Loucy (cell line): ENCODE data around the gene PEX12.

Experiments used
- H2AFZ ChIP-seq: fragments of 200-600 bp; sonication (generic); 2 replicates; pipeline ENCODE4 v1.6.0; 2016; ENCODE audit warnings: antibody characterized with exemption, mild to moderate bottlenecking, low read length, moderate library complexity
- H3F3A ChIP-seq: fragments of 200-600 bp; 2 replicates; pipeline ENCODE4 v1.6.0; 2016; ENCODE audit warnings: antibody characterized with exemption, low read depth, mild to moderate bottlenecking
- H3K27me3 ChIP-seq: fragments of 200-600 bp; sonication (generic); 2 replicates; pipeline ENCODE4 v1.6.1; 2014; ENCODE audit warnings: low read length, mild to moderate bottlenecking; ENCODE audit not compliant: insufficient read depth, poor library complexity, severe bottlenecking
- H3K36me3 ChIP-seq: fragments of 200-600 bp; sonication (generic); 2 replicates; pipeline ENCODE4 v1.6.1; 2016; ENCODE audit warnings: low read length; ENCODE audit not compliant: insufficient read depth
- H3K4me1 ChIP-seq: fragments of 200-600 bp; sonication (generic); 2 replicates; pipeline ENCODE4 v1.5.1; 2014; ENCODE audit warnings: low read length, mild to moderate bottlenecking; ENCODE audit not compliant: insufficient read depth, poor library complexity, severe bottlenecking
- H3K4me2 ChIP-seq: fragments of 200-600 bp; sonication (generic); 2 replicates; pipeline ENCODE4 v1.6.0; 2014; ENCODE audit warnings: antibody characterized with exemption, low read length, low read depth, mild to moderate bottlenecking; ENCODE audit not compliant: poor library complexity, severe bottlenecking
- H3K4me3 ChIP-seq: fragments of 200-600 bp; sonication (generic); 2 replicates; pipeline ENCODE4 v1.5.1; 2014; ENCODE audit warnings: low read length, mild to moderate bottlenecking, mixed read lengths; ENCODE audit not compliant: poor library complexity, severe bottlenecking
- H3K79me2 ChIP-seq: fragments of 200-600 bp; sonication (generic); 2 replicates; pipeline ENCODE4 v1.6.1; 2014; ENCODE audit warnings: low read length; ENCODE audit not compliant: insufficient read depth
- H3K9ac ChIP-seq: fragments of 200-600 bp; sonication (generic); 2 replicates; pipeline ENCODE4 v1.6.0; 2014; ENCODE audit warnings: mild to moderate bottlenecking, low read depth, low read length, moderate library complexity; ENCODE audit not compliant: poor library complexity, severe bottlenecking
- H3K9me2 ChIP-seq: fragments of 200-600 bp; sonication (generic); replicated peaks from 2 replicates; pipeline ENCODE4 v1.6.1; 2016; ENCODE audit warnings: low read depth, low read length, mixed read lengths
- H3K9me3 ChIP-seq: fragments of 200-600 bp; sonication (generic); 2 replicates; pipeline ENCODE4 v1.6.1; 2014; ENCODE audit warnings: mild to moderate bottlenecking, antibody characterized with exemption, low read length, low read depth; ENCODE audit not compliant: insufficient read depth
- H4K20me1 ChIP-seq: fragments of 200-600 bp; sonication (generic); 2 replicates; pipeline ENCODE4 v1.6.0; 2014; ENCODE audit warnings: antibody characterized with exemption, low read length, mild to moderate bottlenecking; ENCODE audit not compliant: insufficient read depth, poor library complexity, severe bottlenecking
- EZH2phosphoT487 ChIP-seq: fragments of 200-600 bp; IDR thresholded peaks from 2 replicates; pipeline ENCODE4 v1.6.1; 2018; ENCODE audit warnings: antibody characterized with exemption, mild to moderate bottlenecking, moderate library complexity, borderline replicate concordance
- TF ChIP-seq, protein P1 (sequence below): fragments of 200-600 bp; sonication (generic); conservative IDR thresholded peaks from 2 replicates; pipeline ENCODE4 v1.5.1; 2014; ENCODE audit warnings: mild to moderate bottlenecking, antibody characterized with exemption, low read length

The PEX12 gene

DNA sequence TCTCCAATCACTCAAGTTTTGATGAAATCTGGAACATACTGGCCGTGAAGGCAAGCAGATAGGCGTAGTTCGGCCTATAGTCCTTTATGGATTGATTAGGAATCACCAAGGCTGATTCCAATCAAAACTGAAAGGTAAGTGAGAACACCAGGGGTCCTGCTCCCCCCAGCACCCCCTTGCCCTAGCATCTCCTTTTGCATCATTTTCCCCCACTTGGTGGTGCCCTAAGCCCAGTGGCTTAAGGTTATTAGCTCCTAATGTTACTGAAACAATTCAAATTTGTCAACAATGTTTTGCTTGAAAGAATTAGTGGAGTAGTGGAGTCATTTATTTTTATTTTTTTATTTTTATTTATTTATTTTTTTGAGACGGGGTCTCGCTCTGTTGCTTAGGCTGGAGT lies 22.7 kb downstream of the PEX12 start:
- Histone ChIP-seq H3F3A (no peaks in the 10 kb centered on the region), H3K4me3 (no peak overlapping the region), H3K4me1 (no peaks in the 10 kb centered on the region), H4K20me1 (no peaks in the 10 kb centered on the region), H3K27me3 (no peaks in the 10 kb centered on the region), H3K9ac (no peak overlapping the region), H3K9me2 (no peaks in the 10 kb centered on the region), H3K79me2 (no peaks in the 10 kb centered on the region), H3K4me2 (no peak overlapping the region), H3K9me3 (no peaks in the 10 kb centered on the region), H2AFZ (no peak overlapping the region), H3K36me3 (no peaks in the 10 kb centered on the region)
- TF ChIP-seq, protein P1, sequence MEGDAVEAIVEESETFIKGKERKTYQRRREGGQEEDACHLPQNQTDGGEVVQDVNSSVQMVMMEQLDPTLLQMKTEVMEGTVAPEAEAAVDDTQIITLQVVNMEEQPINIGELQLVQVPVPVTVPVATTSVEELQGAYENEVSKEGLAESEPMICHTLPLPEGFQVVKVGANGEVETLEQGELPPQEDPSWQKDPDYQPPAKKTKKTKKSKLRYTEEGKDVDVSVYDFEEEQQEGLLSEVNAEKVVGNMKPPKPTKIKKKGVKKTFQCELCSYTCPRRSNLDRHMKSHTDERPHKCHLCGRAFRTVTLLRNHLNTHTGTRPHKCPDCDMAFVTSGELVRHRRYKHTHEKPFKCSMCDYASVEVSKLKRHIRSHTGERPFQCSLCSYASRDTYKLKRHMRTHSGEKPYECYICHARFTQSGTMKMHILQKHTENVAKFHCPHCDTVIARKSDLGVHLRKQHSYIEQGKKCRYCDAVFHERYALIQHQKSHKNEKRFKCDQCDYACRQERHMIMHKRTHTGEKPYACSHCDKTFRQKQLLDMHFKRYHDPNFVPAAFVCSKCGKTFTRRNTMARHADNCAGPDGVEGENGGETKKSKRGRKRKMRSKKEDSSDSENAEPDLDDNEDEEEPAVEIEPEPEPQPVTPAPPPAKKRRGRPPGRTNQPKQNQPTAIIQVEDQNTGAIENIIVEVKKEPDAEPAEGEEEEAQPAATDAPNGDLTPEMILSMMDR: peak; percentile 54
- no peak for TF ChIP-seq EZH2phosphoT487

DNA sequence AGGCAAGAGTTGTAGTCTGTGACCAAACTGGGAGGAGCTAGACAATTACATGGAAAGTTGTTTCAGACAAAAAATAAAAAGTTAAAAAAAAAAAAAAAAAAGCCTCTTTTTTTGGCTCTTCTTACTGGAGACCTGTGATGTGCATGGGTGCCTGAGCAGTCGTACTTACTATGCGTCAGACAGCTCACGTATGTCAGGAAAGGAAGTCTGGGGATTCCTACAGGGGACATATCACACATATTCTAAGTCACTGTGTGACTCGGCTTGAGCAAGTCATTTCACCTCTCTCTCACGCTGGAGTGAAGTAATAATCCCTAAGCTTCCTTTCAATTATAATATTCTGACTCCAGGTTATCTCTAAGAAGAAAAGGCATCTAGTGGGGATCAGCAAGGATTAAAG lies 23.7 kb downstream of the PEX12 start:
- Histone ChIP-seq H3K9me3 (no peaks in the 10 kb centered on the region), H3K27me3 (no peaks in the 10 kb centered on the region), H3K4me3 (no peak overlapping the region), H3K4me2 (no peak overlapping the region), H3K4me1 (no peaks in the 10 kb centered on the region), H3K9ac (no peak overlapping the region), H2AFZ (no peak overlapping the region), H3K9me2 (no peaks in the 10 kb centered on the region), H3F3A (no peaks in the 10 kb centered on the region), H3K36me3 (no peaks in the 10 kb centered on the region), H3K79me2 (no peaks in the 10 kb centered on the region), H4K20me1 (no peaks in the 10 kb centered on the region)
- TF ChIP-seq EZH2phosphoT487: no peak
- TF ChIP-seq, protein P1: no peak

DNA sequence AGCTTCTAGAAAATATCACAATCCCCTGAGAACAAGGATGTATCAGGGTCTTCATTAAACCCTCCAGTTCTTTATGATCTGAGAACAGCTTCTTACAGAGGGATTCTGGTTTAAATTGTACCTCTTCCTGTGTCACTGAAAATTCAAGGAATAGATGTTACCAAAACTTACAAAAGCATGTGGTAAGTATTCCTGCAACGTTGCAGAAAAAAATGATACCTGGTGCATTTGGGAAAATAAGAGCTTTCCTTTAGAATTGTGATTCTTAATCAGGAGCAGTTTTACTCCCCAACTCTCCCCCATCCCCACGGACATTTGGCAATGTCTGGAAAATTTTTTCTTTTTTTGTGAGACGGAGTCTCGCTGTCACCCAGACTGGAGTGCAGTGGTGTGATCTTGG lies 25.1 kb downstream of the PEX12 start:
- H3F3A ChIP-seq: no peaks in the 10 kb centered on the region
- H3K36me3 ChIP-seq: no peaks in the 10 kb centered on the region
- no peak for TF ChIP-seq EZH2phosphoT487
- TF ChIP-seq, protein P1: no peak
- no peaks in the 10 kb centered on the region for H3K9me2 ChIP-seq
- no peak overlapping the region for H3K4me3 ChIP-seq
- H2AFZ ChIP-seq: no peak overlapping the region
- H3K9me3 ChIP-seq: no peaks in the 10 kb centered on the region
- H3K9ac ChIP-seq: no peak overlapping the region
- no peaks in the 10 kb centered on the region for H4K20me1 ChIP-seq
- H3K4me1 ChIP-seq: no peaks in the 10 kb centered on the region
- H3K79me2 ChIP-seq: no peaks in the 10 kb centered on the region
- H3K4me2 ChIP-seq: no peak overlapping the region
- no peaks in the 10 kb centered on the region for H3K27me3 ChIP-seq
